Calu3 (cell line): ENCODE measurements around the gene DLEC1. TPM values are rescaled to one million over a fixed set of nuclear protein-coding genes. Genes with fewer than 3 reads are reported as not detected.

ENCODE experiments used
- BruUV-seq: library from RNA; stranded (reverse); fragments of 400-500 nt; replicated peaks from 2 replicates; lab custom pipeline; 2021; lab: Mats Ljungman, UMichigan
- CTCF ChIA-PET: fragments of 300-600 bp; sonication (Branson Sonifier 250); formaldehyde crosslinking; loops from one replicate; lab custom pipeline; 2022; ENCODE audit warnings: antibody characterized with exemption; lab: Charles Lee
- DNase-seq: peaks from one replicate; pipeline ENCODE4 v3.0.0; 2022
- H3K27ac Mint-ChIP-seq: one replicate; pipeline ENCODE4 v1.8.0; 2022; ENCODE audit warnings: mixed read lengths; ENCODE audit not compliant: unreplicated experiment
- H3K27me3 Mint-ChIP-seq: one replicate; pipeline ENCODE4 v1.8.0; 2022; ENCODE audit warnings: mixed read lengths; ENCODE audit not compliant: unreplicated experiment
- H3K36me3 Mint-ChIP-seq: one replicate; pipeline ENCODE4 v1.8.0; 2022; ENCODE audit warnings: mild to moderate bottlenecking, moderate library complexity, mixed read lengths; ENCODE audit not compliant: insufficient read depth, unreplicated experiment
- H3K4me1 Mint-ChIP-seq: one replicate; pipeline ENCODE4 v1.8.0; 2022; ENCODE audit warnings: mild to moderate bottlenecking, low read depth, mixed read lengths; ENCODE audit not compliant: unreplicated experiment
- H3K4me3 Mint-ChIP-seq: one replicate; pipeline ENCODE4 v1.8.0; 2022; ENCODE audit warnings: mild to moderate bottlenecking, low read depth, moderate library complexity, mixed read lengths; ENCODE audit not compliant: unreplicated experiment
- H3K9me3 Mint-ChIP-seq: one replicate; pipeline ENCODE4 v1.8.0; 2022; ENCODE audit warnings: low read depth, mixed read lengths; ENCODE audit not compliant: unreplicated experiment
- CTCF ChIP-seq: fragments of 200-600 bp; IDR thresholded peaks from one replicate; pipeline ENCODE4 v1.8.0; 2022; ENCODE audit warnings: antibody characterized with exemption; ENCODE audit not compliant: unreplicated experiment
- intact Hi-C: fragments of 100-400 bp; cut with micrococcal nuclease; formaldehyde crosslinking; loops from one replicate; pipeline ENCODE4 v1.10.0; 2022; ENCODE audit not compliant: unreplicated experiment
- total RNA-seq: library from RNA; stranded (reverse); gene quantifications from 2 replicates; pipeline ENCODE4 v1.2.3, GENCODE V29; 2022

The DLEC1 gene
- total RNA-seq, 1 experiment from 2014 or later, result 0.28 TPM

DNA sequence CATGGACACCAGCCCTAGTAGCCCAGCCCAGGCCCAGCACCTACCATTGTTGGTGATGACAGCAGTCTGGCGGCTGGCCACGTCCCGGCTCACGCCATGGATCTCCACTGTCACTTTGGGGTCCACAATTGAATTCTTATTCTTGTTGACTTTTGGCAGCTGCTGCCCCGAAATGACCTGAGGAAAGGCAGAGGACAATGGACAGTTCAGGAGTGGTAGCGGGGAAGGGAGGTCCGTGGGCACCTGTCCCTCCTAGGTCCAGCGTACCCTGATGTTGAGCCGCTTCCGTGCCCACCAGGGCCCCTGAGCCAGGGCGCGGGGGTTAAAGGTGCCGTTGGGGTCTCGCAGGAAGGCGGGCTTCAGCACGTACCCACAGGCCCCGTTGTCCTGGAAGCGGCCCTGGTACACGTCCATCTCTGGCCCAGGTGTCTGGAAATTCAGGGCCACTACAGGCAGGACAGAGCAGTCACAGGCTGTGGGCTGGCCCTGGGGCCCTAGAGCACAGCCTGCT lies 30.8 kb upstream of the DLEC1 start:
- Mint-ChIP-seq H3K27me3 (no peaks in the 10 kb centered on the region), H3K4me3 (no peak overlapping the region), H3K36me3 (peaks cover 30% of the 10 kb centered on the region), H3K27ac (no peak overlapping the region), H3K9me3 (no peaks in the 10 kb centered on the region), H3K4me1 (peaks cover 25% of the 10 kb centered on the region)
- no peak for TF ChIP-seq CTCF
- CTCF ChIA-PET, result no interaction called here
- DNase-seq, result no peak
- BruUV-seq, result no TSS peak
- intact Hi-C loops, result no loop called here

GRCh38 chr3:38008971-38009580 lies 29.9 kb upstream of the DLEC1 start:
- CTCF ChIA-PET, result no interaction called here
- no peak for DNase-seq
- no peaks in the 10 kb centered on the region for H3K9me3 Mint-ChIP-seq
- H3K27ac Mint-ChIP-seq, result no peak overlapping the region
- H3K4me3 Mint-ChIP-seq, result no peak overlapping the region
- no peaks in the 10 kb centered on the region for H3K27me3 Mint-ChIP-seq
- H3K36me3 Mint-ChIP-seq, result peaks cover 21% of the 10 kb centered on the region
- TF ChIP-seq CTCF, result no peak
- BruUV-seq, result no TSS peak
- H3K4me1 Mint-ChIP-seq, result peaks cover 16% of the 10 kb centered on the region
- intact Hi-C loops, result no loop called here

DNA sequence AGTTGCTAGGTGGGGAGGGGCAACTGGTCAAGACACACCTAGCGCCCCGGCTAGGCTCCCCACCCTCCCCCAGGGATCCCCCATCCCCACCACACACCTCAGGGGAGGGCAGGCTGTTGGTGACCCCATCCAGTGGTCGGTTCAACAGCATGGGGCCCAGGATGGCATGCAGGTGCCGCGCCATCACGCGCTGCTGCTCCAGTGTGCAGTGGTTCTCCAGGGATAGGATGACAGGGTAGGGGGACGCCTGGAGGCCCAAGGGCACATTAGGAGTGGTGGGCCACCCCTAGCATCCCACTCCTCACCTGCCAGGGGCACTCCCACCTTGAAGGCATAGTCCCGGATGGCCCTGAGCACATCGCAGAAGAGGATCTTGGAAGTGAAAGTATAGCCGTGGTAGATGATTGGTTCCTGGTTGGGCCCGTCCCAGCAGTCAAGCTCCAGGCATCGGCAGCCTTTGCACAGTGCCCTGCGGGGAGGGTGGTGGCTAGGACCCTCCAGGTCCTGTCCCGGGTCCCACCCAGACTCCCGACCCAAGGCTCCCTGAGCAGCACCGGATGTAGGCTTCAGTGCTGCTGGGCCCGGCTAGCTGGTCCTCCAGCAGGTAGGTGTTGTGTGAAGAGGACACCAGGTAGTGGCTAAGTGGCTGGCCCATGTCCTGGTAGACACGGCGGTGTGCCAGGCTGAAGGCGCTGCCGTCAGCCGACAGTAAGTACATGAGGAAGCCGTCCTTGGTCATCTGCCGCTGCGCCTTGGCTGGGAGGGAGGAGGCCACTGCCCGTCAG lies 29.0 kb upstream of the DLEC1 start:
- no peaks in the 10 kb centered on the region for H3K27me3 Mint-ChIP-seq

DNA sequence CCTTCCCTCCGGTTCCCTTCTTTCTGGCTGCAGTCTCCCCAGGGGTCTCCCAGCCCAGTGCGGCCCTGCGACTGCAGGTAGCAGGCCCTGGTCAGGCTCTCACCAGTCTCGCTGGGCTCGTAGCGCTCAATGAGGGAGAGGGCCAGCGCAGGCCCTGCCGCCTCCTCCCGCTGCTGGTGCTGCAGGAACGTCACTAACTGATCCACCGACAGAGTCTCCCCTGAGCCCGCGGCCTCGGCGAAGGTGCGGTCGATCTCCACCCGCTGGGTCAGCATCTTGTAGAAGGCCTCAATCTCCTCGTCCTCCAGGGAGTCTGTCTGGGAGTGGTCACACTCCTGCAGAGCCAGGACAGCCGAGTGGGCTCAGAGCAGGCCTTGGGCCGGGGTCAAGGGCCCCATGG lies 27.9 kb upstream of the DLEC1 start:
- intact Hi-C loops, result no loop called here
- Mint-ChIP-seq H3K4me1 (no peaks in the 10 kb centered on the region), H3K9me3 (no peaks in the 10 kb centered on the region), H3K27me3 (no peaks in the 10 kb centered on the region), H3K36me3 (peaks cover 6% of the 10 kb centered on the region), H3K27ac (no peak overlapping the region), H3K4me3 (no peak overlapping the region)
- CTCF ChIA-PET, result no interaction called here
- TF ChIP-seq CTCF, result no peak
- no TSS peak for BruUV-seq
- DNase-seq, result no peak

More for the DNA sequence above, 29.0 kb upstream of the DLEC1 start:
- H3K27ac Mint-ChIP-seq, result peak overlapping the region; percentile 31
- CTCF ChIA-PET, result no interaction called here
- H3K9me3 Mint-ChIP-seq, result no peaks in the 10 kb centered on the region
- no peak for DNase-seq
- BruUV-seq, result TSS peak; percentile 1
- TF ChIP-seq CTCF, result no peak
- H3K4me1 Mint-ChIP-seq, result peaks cover 7% of the 10 kb centered on the region
- intact Hi-C loops, result no loop called here
- H3K4me3 Mint-ChIP-seq, result no peak overlapping the region
- peaks cover 12% of the 10 kb centered on the region for H3K36me3 Mint-ChIP-seq
